HL-60 (cell line): ENCODE measurements around the gene VTI1A.

Experiments used
- DNase-seq, 2 experiments: peaks; one replicate each; pipeline ENCODE4 v3.0.0-alpha.2; 2010 to 2020; ENCODE audit warnings: low read depth in 1 of 2, low spot score in 1 of 2
- H3K27ac ChIP-seq: fragments of 250-450 bp; sonication (Bioruptor Pico); replicated peaks from 2 replicates; pipeline ENCODE4 v1.5.1; 2020; ENCODE audit warnings: mild to moderate bottlenecking, moderate library complexity
- H3K27me3 ChIP-seq: fragments of 250-450 bp; sonication (Bioruptor Pico); 2 replicates; pipeline ENCODE4 v1.5.1; 2021; ENCODE audit warnings: mild to moderate bottlenecking, moderate library complexity; ENCODE audit not compliant: insufficient read depth, poor library complexity, severe bottlenecking
- H3K4me3 ChIP-seq: replicated peaks from 2 replicates; pipeline ENCODE4 v1.5.1; 2011; ENCODE audit warnings: mild to moderate bottlenecking, control low read depth, low read length; ENCODE audit not compliant: insufficient read depth
- GABPA ChIP-seq: IDR thresholded peaks from 2 replicates; pipeline ENCODE4 v1.6.1; 2012; ENCODE audit warnings: low read depth
- POLR2AphosphoS5 ChIP-seq: IDR thresholded peaks from 2 replicates; pipeline ENCODE4 v1.6.1; 2012; ENCODE audit warnings: low read depth
- SPI1 ChIP-seq: IDR thresholded peaks from 2 replicates; pipeline ENCODE4 v1.6.1; 2012; ENCODE audit warnings: low read depth, mild to moderate bottlenecking, borderline replicate concordance
- TF ChIP-seq, protein P1 (sequence below): IDR thresholded peaks from one replicate; pipeline ENCODE4 v1.5.1; 2011; ENCODE audit warnings: low read length, control low read depth, inconsistent platforms; ENCODE audit not compliant: insufficient read depth
- TF ChIP-seq, protein P2 (sequence below): IDR thresholded peaks from 2 replicates; pipeline ENCODE4 v1.6.1; 2012; ENCODE audit warnings: low read depth; ENCODE audit not compliant: insufficient replicate concordance

Gene VTI1A

DNA sequence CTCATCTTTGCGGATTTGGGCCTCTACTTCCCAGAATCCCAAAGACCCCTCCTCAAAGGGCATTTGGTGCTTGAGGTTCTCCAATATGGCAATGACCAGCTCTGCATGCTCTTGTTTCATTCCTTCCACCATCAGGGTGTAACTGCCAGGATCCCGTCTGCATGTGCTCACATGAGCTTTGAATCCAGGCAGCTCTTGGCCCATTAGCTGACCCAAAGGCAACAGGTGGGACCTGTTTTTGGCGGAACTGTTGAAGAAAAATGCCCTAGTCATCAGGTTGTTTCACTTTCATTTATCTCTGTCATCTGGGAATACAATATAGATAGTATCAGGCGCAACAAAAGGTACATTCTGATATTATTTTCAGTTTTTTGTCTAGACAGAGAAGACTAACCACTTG, 343.9 kb downstream of the VTI1A start:
- H3K27ac ChIP-seq = no peak overlapping the region
- no peak overlapping the region for H3K4me3 ChIP-seq
- no peak for TF ChIP-seq SPI1
- TF ChIP-seq, protein P1, sequence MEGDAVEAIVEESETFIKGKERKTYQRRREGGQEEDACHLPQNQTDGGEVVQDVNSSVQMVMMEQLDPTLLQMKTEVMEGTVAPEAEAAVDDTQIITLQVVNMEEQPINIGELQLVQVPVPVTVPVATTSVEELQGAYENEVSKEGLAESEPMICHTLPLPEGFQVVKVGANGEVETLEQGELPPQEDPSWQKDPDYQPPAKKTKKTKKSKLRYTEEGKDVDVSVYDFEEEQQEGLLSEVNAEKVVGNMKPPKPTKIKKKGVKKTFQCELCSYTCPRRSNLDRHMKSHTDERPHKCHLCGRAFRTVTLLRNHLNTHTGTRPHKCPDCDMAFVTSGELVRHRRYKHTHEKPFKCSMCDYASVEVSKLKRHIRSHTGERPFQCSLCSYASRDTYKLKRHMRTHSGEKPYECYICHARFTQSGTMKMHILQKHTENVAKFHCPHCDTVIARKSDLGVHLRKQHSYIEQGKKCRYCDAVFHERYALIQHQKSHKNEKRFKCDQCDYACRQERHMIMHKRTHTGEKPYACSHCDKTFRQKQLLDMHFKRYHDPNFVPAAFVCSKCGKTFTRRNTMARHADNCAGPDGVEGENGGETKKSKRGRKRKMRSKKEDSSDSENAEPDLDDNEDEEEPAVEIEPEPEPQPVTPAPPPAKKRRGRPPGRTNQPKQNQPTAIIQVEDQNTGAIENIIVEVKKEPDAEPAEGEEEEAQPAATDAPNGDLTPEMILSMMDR = no peak
- no peak for TF ChIP-seq POLR2AphosphoS5
- TF ChIP-seq GABPA = no peak
- TF ChIP-seq, protein P2, sequence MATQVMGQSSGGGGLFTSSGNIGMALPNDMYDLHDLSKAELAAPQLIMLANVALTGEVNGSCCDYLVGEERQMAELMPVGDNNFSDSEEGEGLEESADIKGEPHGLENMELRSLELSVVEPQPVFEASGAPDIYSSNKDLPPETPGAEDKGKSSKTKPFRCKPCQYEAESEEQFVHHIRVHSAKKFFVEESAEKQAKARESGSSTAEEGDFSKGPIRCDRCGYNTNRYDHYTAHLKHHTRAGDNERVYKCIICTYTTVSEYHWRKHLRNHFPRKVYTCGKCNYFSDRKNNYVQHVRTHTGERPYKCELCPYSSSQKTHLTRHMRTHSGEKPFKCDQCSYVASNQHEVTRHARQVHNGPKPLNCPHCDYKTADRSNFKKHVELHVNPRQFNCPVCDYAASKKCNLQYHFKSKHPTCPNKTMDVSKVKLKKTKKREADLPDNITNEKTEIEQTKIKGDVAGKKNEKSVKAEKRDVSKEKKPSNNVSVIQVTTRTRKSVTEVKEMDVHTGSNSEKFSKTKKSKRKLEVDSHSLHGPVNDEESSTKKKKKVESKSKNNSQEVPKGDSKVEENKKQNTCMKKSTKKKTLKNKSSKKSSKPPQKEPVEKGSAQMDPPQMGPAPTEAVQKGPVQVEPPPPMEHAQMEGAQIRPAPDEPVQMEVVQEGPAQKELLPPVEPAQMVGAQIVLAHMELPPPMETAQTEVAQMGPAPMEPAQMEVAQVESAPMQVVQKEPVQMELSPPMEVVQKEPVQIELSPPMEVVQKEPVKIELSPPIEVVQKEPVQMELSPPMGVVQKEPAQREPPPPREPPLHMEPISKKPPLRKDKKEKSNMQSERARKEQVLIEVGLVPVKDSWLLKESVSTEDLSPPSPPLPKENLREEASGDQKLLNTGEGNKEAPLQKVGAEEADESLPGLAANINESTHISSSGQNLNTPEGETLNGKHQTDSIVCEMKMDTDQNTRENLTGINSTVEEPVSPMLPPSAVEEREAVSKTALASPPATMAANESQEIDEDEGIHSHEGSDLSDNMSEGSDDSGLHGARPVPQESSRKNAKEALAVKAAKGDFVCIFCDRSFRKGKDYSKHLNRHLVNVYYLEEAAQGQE = no peak
- no peaks in the 10 kb centered on the region for H3K27me3 ChIP-seq
- DNase-seq = no peak

DNA sequence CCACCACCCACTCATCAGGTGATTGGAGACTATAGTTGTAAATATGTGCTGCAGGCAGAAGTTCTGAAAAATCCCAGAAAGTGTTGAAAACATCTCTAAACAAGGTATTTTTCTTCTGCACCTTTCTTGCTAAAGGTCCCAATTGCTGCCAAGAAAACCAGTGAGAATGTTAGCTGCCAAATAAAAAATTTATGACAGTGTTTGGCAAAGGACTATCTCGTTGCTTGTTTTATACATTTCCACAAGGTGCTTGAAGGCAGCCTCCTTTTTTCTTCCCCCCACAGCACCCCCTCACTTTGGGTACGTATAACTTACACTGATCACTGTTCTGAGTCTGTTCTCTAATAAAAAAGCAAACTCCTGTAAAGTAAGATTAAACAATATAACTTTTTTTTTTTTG, 344.4 kb downstream of the VTI1A start:
- H3K27ac ChIP-seq = no peak overlapping the region
- no peak for DNase-seq
- TF ChIP-seq, protein P1 = no peak
- TF ChIP-seq, protein P2 = no peak
- no peak for TF ChIP-seq GABPA
- no peak for TF ChIP-seq SPI1
- no peak for TF ChIP-seq POLR2AphosphoS5
- H3K27me3 ChIP-seq = no peaks in the 10 kb centered on the region
- no peak overlapping the region for H3K4me3 ChIP-seq

DNA sequence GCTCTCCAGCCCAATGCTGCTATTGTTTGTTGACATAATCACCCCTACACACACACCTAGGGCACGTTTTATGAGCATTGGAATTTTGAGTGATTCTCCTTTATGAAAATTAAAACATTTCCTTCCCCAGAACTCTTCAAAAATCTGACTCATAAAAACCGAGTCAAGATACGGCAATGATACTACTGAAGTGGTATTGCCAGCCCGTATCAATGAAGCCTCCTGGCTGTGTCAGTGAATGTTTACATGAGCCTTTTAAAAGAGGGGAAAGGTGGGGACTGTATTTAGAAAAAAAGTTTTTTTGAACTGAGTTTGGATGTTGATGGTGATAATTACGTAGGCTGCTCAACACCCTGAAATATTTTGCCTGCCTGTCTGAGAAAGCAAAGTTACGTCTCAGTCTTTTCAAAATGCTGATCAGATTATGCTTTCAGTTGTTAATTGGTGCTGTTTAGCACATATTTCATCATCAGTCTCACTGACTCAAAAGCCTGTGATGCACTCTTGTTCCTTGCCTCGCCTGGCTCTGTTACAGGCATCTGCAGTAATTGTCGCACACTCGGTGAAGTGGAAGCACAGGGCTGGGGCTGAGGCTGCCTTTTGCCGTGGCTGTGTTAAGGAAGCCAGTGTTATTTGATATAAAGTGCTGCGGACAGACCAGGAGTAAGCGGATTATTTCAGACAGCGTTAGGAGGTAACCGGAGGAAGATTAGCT, 345.6 kb downstream of the VTI1A start:
- Histone ChIP-seq H3K27ac (no peak overlapping the region), H3K4me3 (no peak overlapping the region), H3K27me3 (no peaks in the 10 kb centered on the region)
- TF ChIP-seq SPI1 = no peak
- TF ChIP-seq POLR2AphosphoS5 = no peak
- TF ChIP-seq, protein P1 = no peak
- TF ChIP-seq GABPA = no peak
- TF ChIP-seq, protein P2 = no peak
- no peak for DNase-seq
